Measurements from ENCODE around the gene SPDYE1. TPM values are rescaled to one million over a fixed set of nuclear protein-coding genes. Genes with fewer than 3 reads are reported as not detected.
A peak's percentile ranks its signal among the peaks of the same experiment; 100 is the strongest.

The SPDYE1 gene
- total RNA-seq, 4 donors from 2014 or later: not detected

DNA sequence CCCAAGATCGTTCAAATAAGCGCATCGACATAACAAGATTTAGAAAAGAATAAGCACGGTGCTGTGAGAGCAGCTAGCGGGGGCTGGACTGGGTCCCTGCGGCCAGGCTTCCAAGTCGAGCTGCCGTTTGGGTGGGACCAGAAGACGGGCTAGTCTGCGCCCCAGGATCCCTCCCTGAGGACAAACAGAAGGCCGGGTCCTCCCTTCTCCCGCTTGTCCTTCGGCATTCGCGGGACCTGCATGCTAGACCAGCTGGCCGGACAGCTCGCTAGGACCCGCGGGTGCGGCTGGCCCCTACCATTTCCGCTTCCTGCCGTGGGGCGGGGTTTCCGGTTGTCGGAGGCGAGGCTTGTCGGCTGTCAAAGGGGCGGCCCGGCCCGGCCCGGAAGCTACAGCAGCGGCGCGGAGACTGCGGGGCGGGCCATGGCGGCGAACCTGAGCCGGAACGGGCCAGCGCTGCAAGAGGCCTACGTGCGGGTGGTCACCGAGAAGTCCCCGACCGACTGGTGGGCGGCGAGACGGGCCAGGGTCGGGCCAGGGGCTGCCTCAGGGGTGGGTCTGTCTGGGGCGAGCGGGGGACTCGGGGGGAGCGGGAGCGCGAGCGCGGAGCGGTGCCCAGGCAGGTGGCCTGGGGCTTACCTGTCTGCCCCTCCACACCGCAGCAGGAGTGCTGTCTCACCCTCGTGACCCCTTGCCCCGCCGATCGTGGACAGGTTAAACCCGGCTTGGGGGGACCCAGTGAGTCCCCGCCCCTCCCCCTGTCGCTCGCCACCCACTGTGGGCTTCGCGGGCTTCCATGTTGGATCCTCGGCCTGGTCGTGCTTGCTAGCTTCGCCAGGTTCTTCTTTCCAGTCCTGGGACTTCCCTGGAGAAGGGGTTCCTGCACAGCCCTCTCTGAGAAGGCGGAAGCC is 46.9 kb downstream of the SPDYE1 start, which contains the start of gene DBNL:
TSS of gene DBNL (plus strand) at position 388 of the 911 bp plus-strand sequence. CDS start at position 424, 36 bp downstream.
- TF ChIP-seq POLR2A (IDR thresholded peaks at IDR 0.05) (peak; percentile 93), CTCF (IDR thresholded peaks at IDR 0.05) (no peak), EP300 (IDR thresholded peaks at IDR 0.05; ENCODE audit: low read depth) (peak; percentile 33), POLR2AphosphoS5 (IDR thresholded peaks at IDR 0.05) (peak; percentile 91 to 96 (median 93))
- Histone ChIP-seq H3K27ac (peak within 1 kb of the TSS; percentile 90 to 95 (median 94)), H3K4me3 (peak within 1 kb of the TSS; percentile 80 to 94 (median 83)), H3K27me3 (no peaks in the 10 kb centered on the region), H3K9me3 (no peaks in the 10 kb centered on the region), H3K36me3 (no peaks in the 10 kb centered on the region), H3K4me1 (peaks cover 15 to 46% (median 31%) of the 10 kb centered on the region in 4 donors)
- 1% methylated on average over 35 of the region's 74 CpGs; no CpG with 5 or more reads in 1 of the 2 donors for WGBS, 2 donors (ENCODE audit: low coverage in 1 of 2)
- in situ Hi-C loops (cut with MboI; ENCODE audit: low pct_ligation_motif_present in 1 of 4, low pct_unique_long_range_greater_than_20kb in 1 of 4, low sequenced_read_pairs in 3 of 4): no loop called here
- intact Hi-C loops (cut with DNase I; ENCODE audit: low total_unique reads): no loop called here
- DNase-seq: peak; percentile 97

DNA sequence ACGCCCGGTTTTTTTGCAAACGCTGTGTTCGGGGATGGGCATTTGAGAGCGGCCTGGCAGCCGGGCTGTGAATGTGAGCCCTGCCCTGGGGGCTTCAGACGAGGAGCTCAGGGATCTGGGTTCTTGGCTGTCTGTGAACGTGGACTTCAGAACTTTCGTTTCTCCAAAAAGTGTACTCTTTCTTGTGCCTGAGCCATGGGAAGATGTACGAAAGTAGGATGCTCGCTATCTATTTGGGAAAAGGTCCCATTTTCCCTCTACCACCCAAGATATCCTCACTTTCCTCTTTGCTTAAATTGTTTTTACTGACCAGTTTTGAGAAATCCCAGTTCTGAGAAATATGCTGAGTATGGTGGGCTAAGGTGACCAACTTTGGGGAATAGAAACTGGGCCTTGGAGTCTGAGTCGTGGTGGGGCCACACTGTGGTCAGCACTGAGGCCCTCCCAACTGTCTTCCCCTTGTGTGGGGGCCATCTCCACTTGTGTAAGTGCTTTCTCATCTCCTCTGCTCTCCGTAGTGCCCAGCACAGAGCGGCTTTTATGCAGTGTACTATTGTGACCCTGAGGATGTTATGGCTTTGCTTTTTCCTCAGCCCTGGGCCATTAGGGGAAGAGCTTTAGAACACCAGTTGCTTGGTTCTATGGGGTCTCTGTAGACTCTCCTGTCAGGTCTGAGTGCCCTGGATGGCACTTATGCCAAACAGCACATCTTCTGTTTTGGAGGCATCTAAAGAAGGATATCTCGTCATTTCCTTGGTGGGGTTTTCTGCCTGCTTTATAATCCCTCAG is 47.7 kb downstream of the SPDYE1 start:
- H3K27ac ChIP-seq: peak overlapping the region; percentile 90 to 95 (median 94)
- WGBS, 2 donors (ENCODE audit: low coverage in 1 of 2): 27% methylated on average over 14 of the region's 15 CpGs; no CpG with 5 or more reads in 1 of the 2 donors
- peak overlapping the region; percentile 80 to 94 (median 83) for H3K4me3 ChIP-seq
- DNase-seq: no peak
- in situ Hi-C loops (cut with MboI; ENCODE audit: low pct_ligation_motif_present in 1 of 4, low pct_unique_long_range_greater_than_20kb in 1 of 4, low sequenced_read_pairs in 3 of 4) (no loop called here), intact Hi-C loops (cut with DNase I; ENCODE audit: low total_unique reads) (no loop called here)
- TF ChIP-seq POLR2AphosphoS5 (IDR thresholded peaks at IDR 0.05): no peak
- TF ChIP-seq CTCF (IDR thresholded peaks at IDR 0.05): no peak
- TF ChIP-seq POLR2A (IDR thresholded peaks at IDR 0.05): no peak
- TF ChIP-seq EP300 (IDR thresholded peaks at IDR 0.05; ENCODE audit: low read depth): no peak
- H3K27me3 ChIP-seq: no peaks in the 10 kb centered on the region
- H3K36me3 ChIP-seq: peaks cover 0 to 4% (median 0%) of the 10 kb centered on the region in 4 donors
- H3K9me3 ChIP-seq: no peaks in the 10 kb centered on the region
- H3K4me1 ChIP-seq: peaks cover 15 to 44% (median 30%) of the 10 kb centered on the region in 4 donors

DNA sequence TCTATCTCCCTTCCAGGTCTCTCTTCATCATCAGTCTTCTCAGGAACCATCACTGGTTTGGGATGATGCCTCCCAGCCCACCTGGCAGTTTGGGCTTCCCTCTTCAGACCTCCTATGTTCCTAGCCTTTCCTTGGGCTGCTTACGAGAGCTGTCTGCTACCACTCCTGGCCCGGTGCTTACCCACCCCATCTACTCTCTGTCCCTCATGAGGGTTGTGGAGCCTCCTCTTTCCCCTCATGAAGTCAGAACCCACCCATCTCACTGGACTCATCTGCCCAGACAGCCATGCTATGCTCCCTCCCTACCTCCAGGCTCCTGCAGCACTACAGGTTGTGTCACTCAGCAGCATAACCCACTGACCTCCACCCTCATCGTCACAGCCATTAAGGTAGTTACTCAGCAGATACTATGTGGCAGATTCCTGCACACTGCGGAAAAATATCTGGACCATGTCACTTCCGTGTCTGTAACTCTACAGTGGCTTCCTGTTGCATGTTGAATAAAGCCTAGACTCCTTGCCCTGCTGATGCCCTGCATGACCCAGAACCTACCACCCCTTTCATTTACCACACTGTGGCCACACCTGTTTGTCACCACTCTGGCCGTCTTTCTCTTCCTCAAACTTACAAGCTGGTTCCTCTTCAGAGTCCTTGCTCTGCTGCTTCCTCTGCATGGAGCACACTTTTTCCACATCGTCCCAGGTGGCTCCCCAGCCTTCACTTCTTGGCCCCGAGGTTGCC is 48.8 kb downstream of the SPDYE1 start:
- H3K4me3 ChIP-seq: no peak overlapping the region
- H3K36me3 ChIP-seq: peaks cover 0 to 11% (median 4%) of the 10 kb centered on the region in 4 donors
- DNase-seq: no peak
- TF ChIP-seq POLR2A (IDR thresholded peaks at IDR 0.05): no peak
- peak overlapping the region; percentile 90 to 95 (median 94) for H3K27ac ChIP-seq
- H3K9me3 ChIP-seq: no peaks in the 10 kb centered on the region
- no peaks in the 10 kb centered on the region for H3K27me3 ChIP-seq
- intact Hi-C loops (cut with DNase I; ENCODE audit: low total_unique reads): no loop called here
- WGBS, 2 donors (ENCODE audit: low coverage in 1 of 2): 62 to 70% methylated on average over 3 to 8 of the region's 8 CpGs
- in situ Hi-C loops (cut with MboI; ENCODE audit: low pct_ligation_motif_present in 1 of 4, low pct_unique_long_range_greater_than_20kb in 1 of 4, low sequenced_read_pairs in 3 of 4): no loop called here
- H3K4me1 ChIP-seq: peaks cover 15 to 35% (median 25%) of the 10 kb centered on the region in 4 donors

DNA sequence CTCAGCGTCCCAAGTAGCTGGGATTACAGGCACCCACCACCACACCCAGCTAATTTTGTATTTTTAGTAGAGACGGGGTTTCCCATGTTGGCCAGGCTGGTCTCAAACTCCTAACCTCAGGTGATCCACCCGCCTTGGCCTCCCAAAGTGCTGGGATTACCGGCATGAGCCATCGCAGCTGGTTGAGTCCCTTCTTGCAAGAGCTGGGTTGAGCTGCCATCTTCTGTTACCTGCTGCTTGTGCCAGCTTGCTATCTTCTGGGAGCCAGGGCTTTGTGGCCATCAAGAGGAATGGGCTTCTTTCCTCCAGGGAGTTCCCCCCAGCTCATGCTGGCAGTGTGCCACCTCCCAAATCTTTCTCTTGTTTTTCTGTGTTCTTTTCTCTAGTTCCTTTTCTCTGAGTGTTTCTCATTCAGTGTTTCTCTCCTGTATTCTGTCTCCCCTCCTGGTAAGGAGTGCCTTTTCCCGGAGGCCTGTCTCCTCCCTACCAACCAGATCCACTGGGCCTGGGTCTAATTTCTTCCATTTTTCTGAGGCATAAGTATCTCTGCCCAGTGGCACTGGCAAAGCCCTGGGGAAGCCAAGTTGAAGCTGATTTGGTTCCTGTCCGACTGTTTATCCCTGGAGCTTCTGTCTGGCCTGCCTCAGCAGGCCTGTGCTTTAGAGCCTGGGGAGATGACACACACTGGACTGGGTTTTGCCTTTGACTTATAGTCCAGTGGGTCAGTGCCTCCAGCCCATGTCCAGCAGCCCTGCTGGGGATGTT is 50.5 kb downstream of the SPDYE1 start:
- 90 to 92% methylated on average over 3 to 7 of the region's 7 CpGs for WGBS, 2 donors (ENCODE audit: low coverage in 1 of 2)
- H3K9me3 ChIP-seq: no peaks in the 10 kb centered on the region
- no peaks in the 10 kb centered on the region for H3K27me3 ChIP-seq
- intact Hi-C loops (cut with DNase I; ENCODE audit: low total_unique reads) (no loop called here), in situ Hi-C loops (cut with MboI; ENCODE audit: low pct_ligation_motif_present in 1 of 4, low pct_unique_long_range_greater_than_20kb in 1 of 4, low sequenced_read_pairs in 3 of 4) (no loop called here)
- peaks cover 15 to 35% (median 25%) of the 10 kb centered on the region in 4 donors for H3K4me1 ChIP-seq
- no peak overlapping the region for H3K4me3 ChIP-seq
- H3K27ac ChIP-seq: no peak overlapping the region
- DNase-seq: no peak
- H3K36me3 ChIP-seq: peaks cover 0 to 23% (median 9%) of the 10 kb centered on the region in 4 donors
- TF ChIP-seq POLR2A (IDR thresholded peaks at IDR 0.05) (no peak), EP300 (IDR thresholded peaks at IDR 0.05; ENCODE audit: low read depth) (no peak), POLR2AphosphoS5 (IDR thresholded peaks at IDR 0.05) (no peak), CTCF (IDR thresholded peaks at IDR 0.05) (no peak)

Measured in transverse colon (tissue), 4 donors.